Left forelimb (tissue), 1 donor: ENCODE data around the gene SORCS2.

ENCODE experiments used
- DNase-seq: peaks from one replicate; pipeline ENCODE4 v3.0.0-alpha.2; 2018; ENCODE audit warnings: low spot score

SORCS2 gene

DNA sequence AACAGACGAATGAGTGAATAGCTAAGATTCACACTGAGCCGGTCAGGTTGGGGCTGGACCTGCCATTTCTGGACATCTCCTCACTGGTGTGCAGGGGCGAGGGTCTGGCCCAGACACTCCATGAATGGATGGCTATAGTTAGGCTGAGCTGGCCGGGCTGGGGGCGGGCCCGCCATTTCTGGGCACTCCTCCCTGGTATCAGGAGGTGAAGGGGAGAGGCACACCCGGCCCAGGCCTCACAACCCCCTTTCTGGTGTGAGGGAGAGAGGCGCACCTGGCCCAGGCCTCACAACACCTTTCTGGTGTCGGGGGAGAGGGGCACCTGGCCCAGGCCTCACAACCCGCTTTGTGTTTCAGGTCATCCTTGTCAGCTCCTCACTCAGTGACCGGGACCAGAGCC, 445.6 kb downstream of the SORCS2 start:
- DNase-seq, result no peak

DNA sequence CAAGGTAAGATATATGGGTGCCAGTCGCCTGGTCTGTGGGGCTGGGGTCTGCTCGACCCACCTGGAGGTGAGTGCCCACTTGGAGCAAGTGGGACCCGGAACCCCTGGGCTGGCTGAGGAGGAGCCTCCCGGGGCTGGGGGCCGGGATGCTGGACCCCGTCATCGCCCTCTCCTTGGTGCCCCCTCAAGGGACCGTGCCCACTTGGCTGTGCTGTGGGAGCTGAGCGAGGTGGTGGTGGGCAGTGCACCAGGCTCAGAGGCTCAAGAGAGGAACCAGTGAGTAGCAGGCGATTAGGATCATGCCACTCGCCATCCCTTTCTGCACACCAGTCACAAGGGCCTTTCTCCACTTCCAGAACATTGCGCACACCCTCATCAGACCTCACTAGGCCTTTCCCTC, 446.2 kb downstream of the SORCS2 start:
- DNase-seq, result no peak

DNA sequence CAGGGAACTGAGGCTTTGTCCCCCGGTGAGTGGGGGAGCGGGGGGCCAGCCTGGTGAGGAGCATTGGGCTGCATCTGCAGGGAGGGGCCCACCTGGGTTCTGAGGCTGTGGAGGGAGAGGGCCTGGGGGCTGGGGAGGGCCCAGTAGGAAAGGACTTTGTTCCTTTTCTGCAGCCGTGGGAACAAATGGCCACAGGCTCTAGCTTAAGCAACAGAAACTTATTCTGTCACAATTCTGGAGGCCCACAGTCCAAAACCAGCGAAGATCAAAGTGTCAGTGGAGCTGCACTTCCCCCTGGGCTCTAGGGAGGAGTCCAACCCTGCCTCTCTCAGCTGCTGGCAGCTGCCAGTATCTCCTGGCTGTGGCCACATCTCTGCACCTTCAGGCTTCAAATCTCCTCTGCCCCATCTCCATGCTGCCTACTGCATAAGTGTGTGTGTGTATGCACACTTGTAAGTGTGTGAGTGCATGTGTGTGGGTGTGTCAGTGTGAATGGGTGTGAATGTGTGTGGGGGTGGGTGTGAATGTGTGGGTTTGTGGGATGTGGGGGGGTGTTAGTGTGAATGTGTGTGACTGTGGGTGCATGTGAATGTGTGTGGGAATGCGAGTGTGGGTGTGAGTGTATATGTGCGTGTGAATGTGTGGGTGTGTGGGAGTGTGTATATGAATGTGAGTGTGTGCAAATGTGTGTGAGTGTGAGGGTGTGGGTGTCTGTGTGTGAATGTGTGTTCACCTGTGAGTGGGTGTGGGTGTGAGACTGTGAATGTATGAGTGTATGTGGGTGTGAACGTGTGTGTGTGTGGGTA, 446.8 kb downstream of the SORCS2 start:
- DNase-seq, result no peak

DNA sequence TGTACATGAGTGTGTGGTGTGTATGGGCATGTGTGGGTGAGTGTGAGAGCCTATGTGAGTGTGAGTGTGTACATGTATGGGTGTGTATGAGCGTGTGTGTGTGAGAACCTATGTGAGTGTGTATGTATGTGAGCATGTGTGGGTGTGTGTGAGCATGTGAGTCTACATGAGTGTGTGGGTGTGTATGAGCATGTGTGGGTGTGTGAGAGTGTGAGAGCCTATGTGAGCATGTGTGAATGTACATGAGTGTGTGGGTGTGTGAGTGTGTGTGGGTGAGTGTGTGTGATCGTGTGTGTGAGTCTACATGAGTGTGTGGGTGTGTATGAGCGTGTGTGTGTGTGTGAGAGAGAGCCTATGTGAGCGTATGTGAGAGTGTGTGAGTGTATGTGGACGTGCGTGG, 447.8 kb downstream of the SORCS2 start:
- DNase-seq, result no peak

DNA sequence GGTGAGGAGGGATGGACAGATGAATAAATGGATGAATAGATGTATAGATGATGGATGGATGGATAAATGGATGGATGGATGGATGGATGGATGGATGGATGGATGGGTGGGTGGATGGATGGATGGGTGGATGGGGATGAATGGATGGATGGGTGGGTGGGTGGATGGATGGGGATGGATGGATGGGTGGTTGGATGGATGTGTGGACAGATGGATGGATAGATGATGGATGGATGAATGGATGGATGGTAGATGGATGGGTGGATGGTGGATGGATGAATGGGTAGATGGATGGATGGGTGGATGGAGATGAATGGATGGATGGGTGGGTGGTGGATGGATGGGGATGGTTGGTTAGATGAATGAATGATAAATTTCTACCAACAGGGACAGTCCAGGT, 449.4 kb downstream of the SORCS2 start:
- no peak for DNase-seq

DNA sequence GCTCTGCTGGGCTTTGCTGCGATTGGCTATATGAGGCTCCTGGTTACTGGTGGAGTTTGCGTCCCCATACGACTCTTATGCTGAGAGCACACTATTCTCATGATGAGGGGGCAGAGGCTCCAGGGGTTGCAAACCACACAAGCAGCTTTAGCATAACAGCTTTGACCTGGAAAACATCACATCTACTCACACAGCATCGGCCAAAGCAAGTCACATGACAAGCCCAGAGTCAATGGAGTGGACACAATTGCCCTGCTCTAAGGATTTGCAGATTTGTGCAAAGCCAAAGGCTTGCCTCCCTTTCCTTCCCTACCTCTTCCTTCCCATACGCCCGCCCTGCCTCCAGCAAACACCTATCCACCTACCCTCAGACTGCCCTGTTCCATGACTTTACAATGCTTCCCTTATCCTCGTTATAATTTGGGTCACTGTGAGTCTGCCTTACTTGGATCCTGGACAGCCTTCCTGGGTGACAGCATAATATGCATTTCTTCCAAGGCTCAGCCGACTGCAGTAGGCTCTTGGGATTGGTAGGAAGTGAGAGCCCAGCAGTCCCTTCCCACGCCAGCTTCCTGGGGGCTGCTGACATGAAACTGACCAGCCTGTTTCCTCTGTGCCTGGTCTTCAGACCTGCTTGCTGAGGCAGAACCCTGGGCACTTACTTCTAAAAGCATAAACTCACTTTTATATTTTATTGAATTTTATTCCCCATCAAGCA, 450.6 kb downstream of the SORCS2 start:
- DNase-seq, result no peak

DNA sequence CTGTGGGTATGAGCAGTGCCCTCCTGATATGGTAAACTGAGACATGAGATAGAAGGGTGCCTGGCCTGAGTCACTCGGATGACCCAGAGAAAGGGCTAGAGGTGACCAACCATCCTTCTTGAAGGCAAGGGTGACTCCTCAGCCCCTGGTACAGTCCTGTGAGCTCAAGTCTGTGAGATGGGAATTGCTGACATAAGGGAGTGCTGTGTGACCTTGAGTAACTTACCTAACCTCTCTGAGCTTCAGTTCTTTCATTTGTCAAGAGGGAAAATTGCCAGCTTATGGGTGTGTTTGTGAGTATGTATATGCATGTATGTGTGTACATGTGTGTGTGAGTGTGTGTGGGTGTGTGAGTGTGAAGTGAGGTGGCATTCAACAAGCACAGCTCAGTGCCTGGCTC, 452.8 kb downstream of the SORCS2 start:
- DNase-seq, result no peak

DNA sequence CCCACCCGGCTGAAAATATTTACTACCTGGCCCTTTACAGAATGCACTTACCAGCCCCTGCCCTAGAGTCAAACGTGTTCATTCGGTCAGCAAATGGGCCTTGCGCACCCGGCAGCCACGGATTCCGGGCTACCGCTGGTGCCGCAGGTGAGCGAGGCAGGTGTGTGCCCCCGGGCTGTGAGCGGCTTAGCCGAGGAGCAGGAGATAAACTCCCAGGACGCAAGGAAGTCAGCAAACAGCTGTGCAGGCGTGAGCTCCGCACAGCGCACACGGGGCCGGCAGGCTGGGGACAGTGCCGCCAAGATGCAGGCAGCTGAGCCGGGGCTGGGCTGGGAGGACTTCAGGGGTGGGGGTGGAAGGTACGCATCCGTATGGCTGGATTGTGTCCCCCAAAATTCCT, 453.6 kb downstream of the SORCS2 start:
- DNase-seq, result no peak

DNA sequence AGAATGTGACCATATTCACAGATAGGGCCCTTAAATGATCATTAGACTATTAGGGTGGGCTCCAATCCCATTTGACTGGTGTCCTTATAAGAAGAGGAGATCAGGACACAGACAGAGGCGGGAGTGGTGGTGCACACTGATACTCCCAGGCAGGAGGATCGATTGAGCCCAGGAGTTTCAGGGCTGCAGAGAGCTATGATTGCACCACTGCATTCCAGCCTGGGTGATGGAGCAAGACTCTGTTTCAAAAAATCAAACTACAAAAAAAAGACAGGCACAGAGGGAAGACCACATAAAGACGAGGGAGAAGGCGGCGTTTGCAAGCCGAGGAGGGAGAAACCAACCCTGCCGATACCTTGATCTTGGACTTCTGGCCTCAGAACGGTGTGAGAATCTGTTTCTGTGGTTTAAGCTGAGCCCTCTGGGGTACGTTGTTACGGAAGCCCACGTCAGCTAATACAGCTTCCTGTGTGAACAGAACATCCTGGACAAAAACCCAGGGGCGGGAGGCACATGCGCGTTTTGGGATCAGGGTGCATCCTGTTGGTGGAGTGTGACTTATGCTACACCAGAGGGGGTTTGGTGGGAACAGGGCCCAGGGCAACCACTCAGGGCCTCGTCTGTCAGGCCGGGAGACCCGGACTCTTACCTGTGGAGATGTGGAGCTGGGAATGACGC, 454.2 kb downstream of the SORCS2 start:
- no peak for DNase-seq

DNA sequence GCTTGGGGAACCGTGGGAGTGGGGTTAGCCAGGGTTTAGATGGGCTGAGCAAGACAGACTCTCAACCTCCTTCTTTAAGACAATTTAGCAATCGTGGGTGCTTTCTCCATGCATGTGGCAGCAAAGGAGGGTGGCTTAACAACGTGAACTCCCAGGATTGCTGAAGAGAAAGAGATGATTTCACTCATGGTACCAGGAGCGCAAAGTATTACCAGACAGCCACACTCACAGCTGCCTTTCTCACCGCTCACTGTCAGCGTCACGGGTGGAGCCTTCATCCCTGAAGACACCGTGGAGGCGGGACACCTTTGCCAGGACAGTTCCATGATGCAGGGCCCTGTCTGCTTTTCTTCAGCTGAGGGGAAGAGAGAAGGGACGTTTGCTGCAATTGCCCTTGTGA, 454.8 kb downstream of the SORCS2 start:
- no peak for DNase-seq

DNA sequence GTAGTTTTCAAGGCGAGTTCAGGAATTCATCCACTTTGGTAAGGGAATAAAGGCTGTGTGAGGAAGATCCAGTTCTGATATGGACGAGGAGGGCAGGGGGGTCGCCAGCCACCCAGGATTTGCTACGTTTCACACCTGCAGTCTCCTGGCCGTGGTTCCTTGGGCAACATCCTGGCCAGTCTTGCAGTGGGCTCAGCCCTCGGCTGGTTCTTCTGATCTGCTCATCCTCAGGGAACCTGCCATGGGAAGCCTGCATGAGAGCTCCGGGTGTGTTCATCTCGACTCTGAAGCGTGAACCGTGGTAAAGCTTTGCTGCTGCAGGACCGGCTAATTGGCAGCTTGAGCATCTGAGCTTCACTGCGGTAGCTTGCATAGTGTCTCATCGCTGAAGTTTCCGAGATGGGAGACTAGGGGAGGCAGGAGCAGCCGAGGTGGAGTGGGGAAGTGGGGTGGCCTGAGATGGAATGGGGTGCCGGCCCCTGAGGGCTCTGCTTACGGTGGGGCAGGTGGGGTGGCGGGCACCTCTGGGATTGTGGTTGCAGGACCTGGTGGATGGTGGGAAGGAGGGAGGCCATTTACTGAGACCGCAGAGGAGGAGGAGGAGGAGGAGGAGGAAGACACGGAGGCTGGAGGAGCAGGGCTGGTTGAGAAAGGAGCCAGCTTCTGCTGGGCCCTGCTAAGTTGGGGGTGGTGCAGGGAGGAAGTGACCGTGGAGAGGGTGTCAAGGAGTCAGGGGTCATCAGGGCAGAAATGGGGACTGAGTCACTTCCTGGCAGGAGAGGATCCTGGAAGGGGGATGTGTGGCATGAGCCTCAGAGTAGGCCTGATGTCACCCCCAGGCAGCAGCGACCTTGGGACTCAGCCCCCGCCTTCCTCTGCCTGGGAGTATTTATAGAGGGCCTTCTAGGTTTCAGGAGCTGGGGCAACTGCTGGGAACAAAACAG, 455.5 kb downstream of the SORCS2 start:
- DNase-seq, result no peak

DNA sequence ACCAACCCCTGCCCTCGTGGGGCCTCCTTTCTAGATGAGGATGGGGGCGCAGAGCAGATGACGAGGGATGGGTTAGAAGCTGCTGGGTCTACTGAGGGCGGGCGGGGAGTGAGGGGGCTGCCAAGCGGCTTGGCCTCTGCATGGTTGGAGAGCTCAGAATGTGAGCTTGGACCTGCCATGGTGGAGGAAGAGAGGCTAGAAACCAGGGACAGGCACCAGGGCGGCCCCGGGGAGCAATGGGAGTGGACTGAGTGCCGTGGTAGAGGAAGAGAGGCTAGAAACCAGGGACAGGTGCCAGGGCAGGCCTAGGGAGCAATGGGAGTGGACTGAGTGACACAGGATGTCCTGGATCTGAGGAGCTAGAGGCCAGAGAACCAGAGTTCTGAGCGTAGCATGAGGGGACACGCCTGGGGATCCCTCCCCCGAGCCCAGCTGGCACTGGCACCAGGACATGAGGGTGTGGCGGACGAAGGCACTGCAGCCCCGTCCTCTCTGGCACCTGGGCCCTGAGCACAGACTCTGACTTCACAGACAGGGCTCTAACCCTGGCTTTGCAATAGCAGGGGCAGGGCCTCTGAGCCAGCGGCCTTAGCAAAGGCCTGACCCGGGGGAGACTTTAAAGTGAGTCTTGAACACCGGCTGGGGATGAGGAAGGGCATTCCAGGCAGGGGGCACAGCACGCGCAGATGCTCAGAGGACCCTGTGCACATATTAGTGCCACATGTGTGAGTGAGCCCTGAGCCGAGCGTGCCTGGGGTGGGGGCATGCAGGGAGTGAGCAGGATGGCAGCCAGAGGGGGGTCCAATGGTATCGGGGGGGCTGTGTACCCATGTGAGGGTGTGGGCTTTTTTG, 456.4 kb downstream of the SORCS2 start:
- no peak for DNase-seq

DNA sequence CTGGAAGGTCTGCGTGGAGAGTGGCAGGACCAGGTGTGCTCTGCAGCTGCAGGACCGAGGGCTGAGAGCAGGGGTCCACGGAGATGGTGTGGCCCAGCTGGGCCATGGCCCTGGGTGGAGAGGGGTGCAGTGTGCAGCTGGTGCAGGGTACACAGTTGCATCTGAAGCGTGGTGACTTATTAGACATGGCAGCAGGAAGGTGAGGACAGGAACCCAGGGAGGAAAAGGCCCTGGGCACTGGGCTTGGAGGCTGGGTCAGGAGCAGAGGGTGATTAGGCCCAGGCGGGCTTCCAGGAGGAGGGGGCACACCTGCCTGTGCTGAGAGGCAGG, 457.0 kb downstream of the SORCS2 start:
- DNase-seq, result no peak

DNA sequence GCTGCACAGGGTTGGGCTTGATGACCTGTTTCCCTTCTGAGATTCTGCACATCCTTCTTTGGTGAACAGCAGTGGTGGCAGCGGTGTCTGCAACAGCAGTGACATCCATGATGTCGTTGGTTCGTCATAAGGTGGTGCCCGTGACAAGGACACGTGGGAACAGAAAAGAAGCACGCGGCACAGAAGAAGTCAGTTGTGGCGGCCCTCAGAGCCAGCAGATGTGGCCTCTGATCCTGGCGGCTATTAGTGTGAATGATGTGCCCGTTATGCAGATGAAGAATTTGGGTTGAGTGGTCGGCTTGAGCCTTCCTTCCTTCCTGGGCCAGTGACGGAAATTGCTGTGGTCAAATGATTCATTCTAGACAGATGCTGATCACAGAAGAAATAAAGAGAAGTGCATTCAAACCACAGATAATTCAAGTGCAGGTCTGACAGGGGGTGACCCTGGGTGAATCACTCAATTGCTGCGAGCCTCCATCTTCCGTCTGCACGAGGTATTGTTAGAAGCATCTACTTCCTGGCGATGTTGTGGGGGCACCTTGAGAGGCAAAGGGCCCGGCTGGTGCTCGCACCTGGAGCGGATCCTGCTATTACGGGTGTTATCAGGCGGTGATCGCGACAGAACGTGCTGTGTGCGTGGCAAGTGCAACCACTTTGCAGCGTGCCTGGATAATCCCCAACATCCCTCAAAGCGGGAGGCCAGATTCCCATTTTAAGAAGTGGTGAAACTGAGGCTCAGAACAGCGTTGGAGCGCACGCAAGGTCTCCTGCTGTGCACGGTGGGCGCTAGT, 457.6 kb downstream of the SORCS2 start:
- DNase-seq, result no peak

DNA sequence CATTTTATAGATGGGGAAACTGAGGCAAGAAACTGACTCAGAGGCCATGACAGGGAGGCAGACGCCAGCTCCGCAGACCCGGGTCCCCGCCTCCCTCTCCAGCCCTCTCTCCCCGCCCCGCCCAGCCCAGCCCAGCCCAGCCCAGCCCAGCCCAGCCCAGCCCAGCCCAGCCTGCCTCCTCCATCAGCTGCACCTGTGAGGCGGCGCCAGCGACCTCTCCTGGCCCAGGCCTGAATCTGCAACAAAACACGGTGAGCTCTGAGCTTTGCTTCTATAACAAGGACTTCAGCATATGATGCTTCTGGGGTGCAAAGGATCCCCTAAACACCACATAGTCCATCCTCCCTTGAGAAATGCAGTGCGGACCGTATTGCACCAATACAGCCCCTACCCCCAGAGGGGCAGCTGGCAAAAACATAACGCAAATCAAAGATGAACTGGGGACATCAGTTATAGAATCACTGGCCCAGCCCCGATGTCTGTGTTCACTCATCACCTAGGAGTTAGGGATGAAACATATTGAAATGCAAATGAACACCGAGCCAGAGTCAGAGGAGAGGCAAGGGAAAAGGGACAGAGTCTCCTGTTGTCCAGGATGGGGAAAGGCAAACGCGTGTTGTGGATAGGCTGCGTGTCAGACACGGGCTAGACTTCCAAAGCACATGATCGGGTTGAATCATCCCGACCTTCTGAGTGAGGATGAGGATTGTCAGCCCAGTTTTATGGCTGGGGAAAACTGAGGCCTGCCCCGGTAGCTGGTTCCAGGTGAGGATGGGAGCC, 458.5 kb downstream of the SORCS2 start:
- DNase-seq, result no peak

DNA sequence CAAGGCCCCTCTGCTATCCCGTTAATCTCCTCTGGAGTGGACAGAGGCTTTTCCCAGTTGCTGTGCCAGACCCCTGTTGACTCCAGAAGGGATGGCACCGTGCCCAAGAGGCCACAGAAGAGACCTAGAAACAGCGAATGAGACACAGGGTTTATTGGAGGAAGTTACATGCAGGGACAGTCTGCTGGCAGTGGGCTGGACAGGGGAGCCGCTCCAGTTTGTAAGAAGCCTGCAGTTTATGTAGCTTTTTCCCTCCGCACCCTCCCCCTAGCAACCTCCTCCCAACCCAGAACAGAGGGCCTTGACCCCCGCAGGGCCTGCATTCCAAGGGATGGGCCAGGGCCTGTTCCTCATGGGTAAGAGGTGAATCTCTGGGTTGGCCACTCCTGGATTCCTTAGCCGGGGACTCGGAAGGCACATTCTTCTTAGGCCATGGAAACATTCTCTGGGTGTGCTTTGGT, 459.2 kb downstream of the SORCS2 start:
- DNase-seq, result no peak

DNA sequence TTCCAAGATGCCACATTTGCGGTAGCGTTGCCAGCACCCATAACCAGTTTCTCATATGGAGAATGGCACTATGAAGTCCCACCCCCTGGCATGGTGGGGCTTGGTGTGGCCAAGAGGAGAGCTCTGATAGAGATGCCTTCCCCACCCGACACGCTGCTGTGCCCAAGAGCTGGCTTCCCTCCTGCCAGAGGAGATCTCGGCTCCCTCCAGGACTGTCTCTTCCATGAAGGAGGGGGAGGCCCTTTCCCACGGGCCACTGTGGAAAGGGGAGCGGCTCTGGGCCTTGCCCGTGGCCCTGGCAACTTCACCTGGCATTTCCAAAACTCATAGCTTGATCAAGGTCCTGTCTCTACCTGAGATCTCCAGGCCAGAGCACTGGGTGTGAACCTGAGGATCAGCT, 459.7 kb downstream of the SORCS2 start:
- DNase-seq, result no peak

DNA sequence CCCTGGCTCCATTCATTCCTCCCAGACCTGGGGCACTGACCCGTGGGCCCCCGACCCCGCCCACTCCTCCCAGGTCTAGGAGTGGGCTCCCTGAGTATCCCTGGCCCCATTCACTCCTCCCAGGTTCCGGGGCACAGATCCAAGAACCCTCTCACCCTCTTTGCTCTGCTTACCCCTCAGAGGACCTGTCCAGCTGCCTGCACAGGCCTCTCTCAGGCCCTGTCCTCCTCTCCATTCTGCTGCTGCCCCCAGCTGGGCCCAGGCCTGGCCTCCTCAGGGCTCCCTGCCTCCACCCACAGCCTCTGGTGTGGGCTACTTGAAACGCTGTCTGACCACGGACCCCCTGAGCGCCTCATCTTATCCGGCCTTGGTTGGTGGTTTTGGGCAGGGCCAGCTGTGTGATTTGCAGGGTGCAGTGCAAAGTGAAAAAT, 460.1 kb downstream of the SORCS2 start:
- DNase-seq, result no peak

DNA sequence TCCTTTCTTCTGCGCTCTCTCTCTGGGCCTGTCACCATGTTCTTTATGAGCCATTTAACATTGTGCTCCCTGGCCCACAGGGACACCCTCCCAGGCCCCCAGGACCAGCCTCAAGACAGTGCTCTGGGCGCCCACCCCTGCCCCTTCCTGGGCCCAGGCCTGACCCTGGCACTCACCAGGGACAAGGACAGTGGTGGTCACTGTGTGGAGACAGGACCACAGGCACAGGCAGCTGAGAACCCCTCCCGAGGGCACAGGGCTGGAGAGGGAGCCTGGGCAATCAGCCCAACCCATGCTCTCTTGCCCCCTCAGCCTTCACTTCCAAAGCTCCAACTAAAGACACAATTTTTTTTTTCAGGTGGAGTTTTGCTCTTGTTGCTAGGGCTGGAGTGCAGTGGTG, 460.6 kb downstream of the SORCS2 start:
- no peak for DNase-seq
